Transverse colon (tissue), 4 donors: Measurements from ENCODE around the gene GRIN2A.

Experiments used
- EP300 ChIP-seq: sonication (generic); formaldehyde crosslinking; IDR thresholded peaks from one replicate; pipeline ENCODE4 v1.6.1; 2017; ENCODE audit warnings: antibody characterized with exemption, low read depth
- POLR2A ChIP-seq: fragments of 450-650 bp; IDR thresholded peaks from one replicate; pipeline ENCODE4 v1.6.1; 2016; ENCODE audit warnings: antibody characterized with exemption, mild to moderate bottlenecking, moderate library complexity
- POLR2AphosphoS5 ChIP-seq, 3 donors: sonication (generic); formaldehyde crosslinking; IDR thresholded peaks; one replicate each; pipeline ENCODE4 v1.6.1; 2016; ENCODE audit warnings: antibody characterized with exemption in 3 of 3
- TF ChIP-seq, protein P1 (sequence below), 5 experiments: fragments of 200-600 bp in 3 of 5; fragments of 450-650 bp in 2 of 5; sonication (generic) in 3 of 5; IDR thresholded peaks; 1 replicate in 2 of 5; 2 replicates in 3 of 5; pipeline ENCODE4 v1.5.1; 2016 to 2017; ENCODE audit warnings: antibody characterized with exemption in 5 of 5, inconsistent platforms in 3 of 5, mild to moderate bottlenecking in 2 of 5, moderate library complexity in 1 of 5

GRCh38 chr16:9763505-9763904, 418.7 kb downstream of the GRIN2A start:
- TF ChIP-seq POLR2A (no peak), POLR2AphosphoS5 (IDR thresholded peaks at IDR 0.05) (no peak), EP300 (no peak)
- TF ChIP-seq, protein P1, sequence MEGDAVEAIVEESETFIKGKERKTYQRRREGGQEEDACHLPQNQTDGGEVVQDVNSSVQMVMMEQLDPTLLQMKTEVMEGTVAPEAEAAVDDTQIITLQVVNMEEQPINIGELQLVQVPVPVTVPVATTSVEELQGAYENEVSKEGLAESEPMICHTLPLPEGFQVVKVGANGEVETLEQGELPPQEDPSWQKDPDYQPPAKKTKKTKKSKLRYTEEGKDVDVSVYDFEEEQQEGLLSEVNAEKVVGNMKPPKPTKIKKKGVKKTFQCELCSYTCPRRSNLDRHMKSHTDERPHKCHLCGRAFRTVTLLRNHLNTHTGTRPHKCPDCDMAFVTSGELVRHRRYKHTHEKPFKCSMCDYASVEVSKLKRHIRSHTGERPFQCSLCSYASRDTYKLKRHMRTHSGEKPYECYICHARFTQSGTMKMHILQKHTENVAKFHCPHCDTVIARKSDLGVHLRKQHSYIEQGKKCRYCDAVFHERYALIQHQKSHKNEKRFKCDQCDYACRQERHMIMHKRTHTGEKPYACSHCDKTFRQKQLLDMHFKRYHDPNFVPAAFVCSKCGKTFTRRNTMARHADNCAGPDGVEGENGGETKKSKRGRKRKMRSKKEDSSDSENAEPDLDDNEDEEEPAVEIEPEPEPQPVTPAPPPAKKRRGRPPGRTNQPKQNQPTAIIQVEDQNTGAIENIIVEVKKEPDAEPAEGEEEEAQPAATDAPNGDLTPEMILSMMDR (IDR thresholded peaks at IDR 0.05), result no peak
